GM21529 (cell line): ENCODE results near the gene RAVER1.
A peak's percentile ranks its signal among the peaks of the same experiment; 100 is the strongest.
"Not testable (repeated sequence)": the region's sequence is repeated elsewhere in the genome, so short reads cannot be mapped to it uniquely, and the experiment has no call there.

Experiments
- ATAC-seq: cut with Tn5 transposase; IDR thresholded peaks from one replicate; pipeline ENCODE4 v1.9.1; 2021; ENCODE audit not compliant: unreplicated experiment

RAVER1 gene, protein sequence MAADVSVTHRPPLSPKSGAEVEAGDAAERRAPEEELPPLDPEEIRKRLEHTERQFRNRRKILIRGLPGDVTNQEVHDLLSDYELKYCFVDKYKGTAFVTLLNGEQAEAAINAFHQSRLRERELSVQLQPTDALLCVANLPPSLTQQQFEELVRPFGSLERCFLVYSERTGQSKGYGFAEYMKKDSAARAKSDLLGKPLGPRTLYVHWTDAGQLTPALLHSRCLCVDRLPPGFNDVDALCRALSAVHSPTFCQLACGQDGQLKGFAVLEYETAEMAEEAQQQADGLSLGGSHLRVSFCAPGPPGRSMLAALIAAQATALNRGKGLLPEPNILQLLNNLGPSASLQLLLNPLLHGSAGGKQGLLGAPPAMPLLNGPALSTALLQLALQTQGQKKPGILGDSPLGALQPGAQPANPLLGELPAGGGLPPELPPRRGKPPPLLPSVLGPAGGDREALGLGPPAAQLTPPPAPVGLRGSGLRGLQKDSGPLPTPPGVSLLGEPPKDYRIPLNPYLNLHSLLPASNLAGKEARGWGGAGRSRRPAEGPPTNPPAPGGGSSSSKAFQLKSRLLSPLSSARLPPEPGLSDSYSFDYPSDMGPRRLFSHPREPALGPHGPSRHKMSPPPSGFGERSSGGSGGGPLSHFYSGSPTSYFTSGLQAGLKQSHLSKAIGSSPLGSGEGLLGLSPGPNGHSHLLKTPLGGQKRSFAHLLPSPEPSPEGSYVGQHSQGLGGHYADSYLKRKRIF

DNA sequence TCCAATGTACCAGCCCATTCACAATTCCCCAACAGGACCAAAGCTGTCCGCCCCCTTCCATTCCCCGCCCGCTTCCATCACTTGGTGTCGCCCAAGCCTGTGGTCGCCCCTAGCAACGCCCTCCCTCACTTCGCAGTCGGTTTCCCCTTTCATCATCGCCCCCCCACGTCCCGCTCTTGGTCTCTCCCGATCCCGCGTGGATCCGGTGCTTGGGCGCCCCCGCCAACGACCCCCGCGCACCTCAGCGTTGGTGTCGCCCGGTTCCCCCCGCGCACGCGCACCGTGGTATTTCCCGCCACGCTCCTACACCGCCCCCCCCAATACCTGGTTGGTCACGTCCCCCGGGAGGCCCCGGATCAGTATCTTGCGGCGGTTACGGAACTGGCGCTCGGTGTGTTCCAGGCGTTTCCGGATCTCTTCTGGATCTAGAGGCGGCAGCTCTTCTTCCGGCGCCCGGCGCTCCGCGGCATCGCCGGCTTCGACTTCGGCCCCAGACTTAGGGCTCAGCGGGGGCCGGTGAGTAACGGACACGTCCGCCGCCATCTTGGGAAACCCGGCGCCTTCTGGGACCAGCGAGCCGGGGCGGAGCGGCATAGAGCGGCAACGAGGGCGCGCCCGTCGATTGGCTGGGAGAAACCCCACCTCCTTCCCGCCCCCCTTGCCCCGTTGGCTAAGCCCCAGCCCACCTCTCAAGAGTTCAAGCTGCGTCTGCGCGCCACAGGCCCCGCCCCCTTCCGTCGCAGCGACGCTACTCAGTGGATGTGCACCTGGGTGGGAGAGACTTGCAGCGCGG lies at the start of gene RAVER1:
Gene RAVER1, minus strand, starts transcription at position 565 of the 793 bp plus-strand sequence. Its CDS starts 22 bp downstream, at position 543.
- peak; percentile 84 for ATAC-seq

DNA sequence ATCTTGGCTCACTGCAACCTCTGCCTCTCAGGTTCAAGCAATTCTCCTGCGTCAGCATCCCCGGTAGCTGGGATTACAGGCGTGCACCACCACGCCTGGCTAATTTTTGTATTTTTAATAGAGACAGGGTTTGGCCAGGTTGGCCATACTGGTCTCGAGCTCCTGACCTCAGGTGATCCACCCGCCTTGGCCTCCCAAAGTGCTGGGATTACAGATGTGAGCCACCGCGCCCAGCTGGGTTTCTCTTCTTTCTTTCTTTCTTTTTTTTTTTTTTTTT lies 49.8 kb upstream of the RAVER1 start:
- not testable (repeated sequence) for ATAC-seq

DNA sequence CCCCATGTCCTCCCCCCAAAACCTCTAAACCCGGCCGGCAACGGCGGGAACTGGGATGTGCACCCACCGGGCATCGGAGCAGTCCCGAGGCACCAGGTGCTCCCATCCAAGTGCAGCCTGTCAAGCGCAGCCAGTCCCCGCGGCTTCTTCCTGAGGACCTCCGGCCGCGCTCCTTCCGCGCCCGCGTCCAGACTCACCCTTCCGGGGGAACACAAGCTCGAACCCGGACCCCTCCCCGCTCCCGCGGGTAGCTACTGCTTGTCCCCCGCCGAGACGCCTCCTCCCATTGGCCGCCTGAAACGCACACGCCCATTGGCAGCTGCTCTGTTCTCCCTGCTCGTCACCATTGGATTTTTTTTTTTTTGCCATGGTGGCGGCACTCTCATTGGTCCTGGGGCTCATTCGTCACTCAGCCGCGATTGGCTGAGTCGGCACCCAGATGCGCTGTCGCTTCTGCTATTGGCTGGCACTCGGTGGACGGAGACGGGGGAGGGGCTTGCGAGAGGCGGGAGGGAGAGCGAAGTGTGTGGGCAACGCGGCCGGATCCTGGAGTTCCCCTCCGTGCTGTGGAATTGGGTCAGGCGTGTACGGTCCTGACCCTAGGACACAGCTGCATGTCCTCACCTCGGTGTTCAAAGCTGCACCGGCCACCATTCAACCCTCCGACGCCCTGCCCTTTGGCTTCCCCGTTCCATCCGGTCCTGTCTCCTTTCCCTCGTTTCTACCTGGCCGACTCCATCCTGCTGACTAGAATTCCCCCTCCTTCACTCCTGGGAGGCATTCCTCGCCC lies 47.2 kb upstream of the RAVER1 start, which contains the start of gene TYK2:
Gene TYK2, minus strand, starts transcription at position 260 of the 790 bp plus-strand sequence. CDS start 2,166 bp downstream, outside the sequence.
- ATAC-seq, result peak; percentile 89

DNA sequence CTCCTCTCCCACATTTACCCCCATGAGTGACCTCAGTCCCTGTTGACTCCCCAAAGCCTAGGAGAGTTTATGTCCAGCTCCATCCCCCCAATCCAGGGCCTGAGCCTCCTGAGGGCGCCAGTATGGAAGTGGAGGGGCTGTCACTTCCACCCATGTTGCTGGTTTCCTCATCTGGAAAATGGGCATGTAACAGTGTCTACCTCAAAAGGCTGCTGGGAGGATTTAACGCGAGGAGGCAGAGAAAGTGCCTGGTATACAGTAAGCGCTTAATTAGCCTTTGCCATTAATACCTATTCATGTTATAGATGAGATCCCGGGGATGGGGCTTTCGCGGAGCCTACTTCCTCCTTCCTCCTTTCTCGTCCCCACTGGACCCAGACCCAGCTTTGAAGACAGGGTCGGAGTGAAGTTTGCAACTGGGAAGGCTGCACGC lies 46.6 kb upstream of the RAVER1 start:
- peak; percentile 3 for ATAC-seq

DNA sequence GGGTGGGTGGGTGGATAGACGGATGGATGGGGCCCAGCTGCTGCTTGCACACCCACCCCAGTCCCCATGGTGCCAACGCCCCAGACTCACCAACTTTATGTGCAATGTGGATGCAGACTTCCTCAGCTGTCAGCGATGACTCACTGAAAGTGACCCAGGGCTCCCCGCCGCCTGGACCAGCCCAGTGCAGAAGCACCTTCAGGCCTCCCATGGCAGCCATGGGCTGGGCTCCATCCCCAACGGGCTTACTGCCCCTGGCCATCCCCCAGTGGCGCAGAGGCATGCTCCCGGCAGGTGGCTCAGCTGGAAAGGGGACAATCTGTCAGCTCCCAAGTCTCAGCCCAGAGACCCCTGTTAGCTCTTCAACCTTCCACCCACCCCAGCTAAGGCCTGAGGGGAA lies 44.8 kb upstream of the RAVER1 start:
- ATAC-seq, result no peak

DNA sequence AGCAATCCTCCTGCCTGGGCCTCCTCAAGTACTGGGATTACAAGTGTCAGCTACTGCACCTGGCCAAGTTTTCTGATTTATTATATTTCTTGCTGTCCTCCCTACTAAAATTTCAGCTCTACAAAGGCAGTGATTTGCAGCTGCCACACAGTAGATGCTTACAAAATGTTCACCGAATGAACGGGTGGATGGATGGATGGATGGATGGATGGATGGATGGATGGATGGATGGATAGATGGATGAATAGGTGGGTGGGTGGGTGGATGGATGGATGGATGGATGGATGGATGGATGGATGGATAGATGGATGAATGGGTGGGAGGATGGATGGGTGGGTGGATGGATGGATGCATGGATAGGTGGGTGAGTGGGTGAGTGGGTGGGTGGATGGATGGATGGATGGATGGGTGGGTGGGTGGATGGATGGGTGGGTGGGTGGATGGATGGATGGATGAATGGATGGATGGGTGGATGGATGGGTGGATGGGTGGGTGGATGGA lies 43.9 kb upstream of the RAVER1 start:
- ATAC-seq, result not testable (repeated sequence)

DNA sequence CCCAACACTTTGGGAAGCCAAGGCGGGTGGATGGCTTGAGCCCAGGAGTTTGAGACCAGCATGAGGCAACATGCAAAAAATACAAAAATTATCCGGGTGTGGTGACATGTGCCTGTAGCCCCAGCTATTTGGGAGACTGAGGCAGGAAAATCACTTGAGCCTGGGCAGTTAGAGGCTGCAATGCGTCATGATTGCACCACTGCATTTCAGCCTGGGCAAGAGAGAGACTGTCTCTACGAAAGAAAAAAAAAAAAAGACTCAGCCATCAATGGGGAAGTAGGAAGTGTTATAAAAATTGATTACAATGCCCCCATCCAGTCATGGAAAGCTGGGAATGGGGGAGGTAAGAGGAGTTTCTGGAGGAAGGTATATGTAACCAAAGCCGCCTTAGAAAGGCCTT lies 41.6 kb upstream of the RAVER1 start:
- no peak for ATAC-seq

DNA sequence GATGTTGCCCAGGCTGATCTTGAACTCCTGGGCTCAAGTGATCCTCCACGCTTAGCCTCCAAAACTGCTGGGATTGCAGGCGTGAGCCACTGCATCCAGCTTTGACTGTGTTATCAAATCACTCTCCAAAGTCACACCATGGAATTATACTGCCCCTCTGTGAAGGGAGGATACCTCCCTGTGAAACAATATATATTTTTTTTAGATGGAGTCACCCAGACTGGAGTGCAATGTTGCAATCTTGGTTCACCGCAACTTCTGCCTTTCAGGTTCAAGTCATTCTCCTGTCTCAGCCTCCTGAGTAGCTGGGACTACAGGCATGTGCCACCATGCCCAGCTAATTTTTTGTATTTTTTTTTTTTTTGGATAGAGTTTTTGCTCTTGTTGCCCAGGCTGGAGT lies 39.4 kb upstream of the RAVER1 start:
- no peak for ATAC-seq

DNA sequence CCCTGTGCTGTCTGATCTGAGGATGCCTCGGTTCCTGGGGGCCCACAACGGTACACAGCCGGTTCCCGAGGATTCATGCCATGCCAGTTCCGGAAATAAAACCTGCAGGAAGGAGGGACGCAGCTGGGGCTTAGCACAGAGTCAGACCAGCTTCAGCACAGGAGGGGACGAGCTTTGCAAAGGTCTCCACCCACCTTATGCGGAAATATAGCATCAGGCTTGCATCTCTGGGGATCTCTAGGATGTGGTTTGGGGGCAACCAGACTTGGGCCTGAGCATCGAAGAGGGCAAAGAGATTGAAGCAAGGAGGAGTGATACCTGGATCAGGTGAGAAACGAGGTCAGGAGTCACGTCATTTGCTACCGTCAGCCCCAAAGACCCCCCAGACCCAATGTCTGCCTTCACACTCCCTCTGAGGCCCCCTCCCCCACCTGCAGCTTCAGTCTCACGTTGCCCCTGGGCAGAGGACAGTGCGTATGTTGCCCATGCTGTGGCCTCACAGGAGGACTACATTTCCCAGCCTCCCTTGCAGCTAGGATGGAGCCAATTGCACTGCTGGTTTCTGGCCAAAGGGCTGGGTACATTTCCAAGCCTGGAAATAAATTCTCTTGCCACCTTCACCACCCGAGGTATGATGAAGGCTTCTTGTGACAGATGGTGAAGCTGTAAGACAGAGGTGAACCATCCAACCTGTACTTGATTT lies 34.9 kb upstream of the RAVER1 start:
- ATAC-seq, result no peak

DNA sequence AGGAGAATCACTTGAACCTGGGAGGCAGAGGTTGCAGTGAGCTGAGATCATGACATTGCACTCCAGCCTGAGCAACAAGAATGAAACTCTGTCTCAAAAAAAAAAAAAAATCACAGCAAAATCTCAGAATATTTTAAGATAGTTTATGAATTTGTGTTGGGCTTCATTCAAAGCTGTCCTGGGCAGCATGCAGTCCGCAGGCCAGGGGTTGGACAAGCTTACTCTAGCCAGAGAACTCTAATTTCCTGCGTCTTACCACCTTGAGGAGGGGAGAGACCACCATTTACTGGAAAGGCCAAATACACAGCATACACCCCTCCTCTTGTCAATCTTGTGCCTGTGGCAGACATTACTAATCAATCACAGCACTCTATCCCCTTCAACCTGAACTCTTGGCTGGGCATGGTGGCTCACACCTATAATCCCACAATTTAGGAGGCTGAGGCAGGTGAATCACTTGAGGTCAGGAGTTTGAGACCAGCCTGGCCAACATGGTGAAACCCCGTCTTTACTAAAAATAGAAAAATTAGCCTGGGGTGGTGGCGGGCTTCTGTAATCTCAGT lies 33.7 kb upstream of the RAVER1 start:
- ATAC-seq, result not testable (repeated sequence)

DNA sequence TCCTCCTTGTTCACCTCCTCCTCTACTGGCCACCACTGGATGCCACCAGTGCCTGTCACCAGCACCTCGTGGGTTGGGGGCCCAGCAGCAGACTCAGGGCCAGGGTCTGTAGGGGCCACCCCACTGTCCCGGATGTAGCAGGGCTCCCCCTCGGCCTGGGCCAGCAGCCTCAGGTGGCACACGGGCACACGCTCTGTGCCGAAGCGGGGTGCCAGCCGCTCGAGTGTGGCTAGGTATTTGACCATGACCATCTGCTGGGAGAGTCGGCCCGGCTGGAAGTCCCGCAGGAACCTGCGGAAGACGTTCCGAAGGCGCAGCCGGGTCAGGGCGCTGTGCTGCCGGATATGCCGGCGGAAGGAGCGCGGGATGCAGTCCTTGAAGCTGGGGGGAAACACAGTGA lies 32.2 kb upstream of the RAVER1 start:
- ATAC-seq, result no peak

DNA sequence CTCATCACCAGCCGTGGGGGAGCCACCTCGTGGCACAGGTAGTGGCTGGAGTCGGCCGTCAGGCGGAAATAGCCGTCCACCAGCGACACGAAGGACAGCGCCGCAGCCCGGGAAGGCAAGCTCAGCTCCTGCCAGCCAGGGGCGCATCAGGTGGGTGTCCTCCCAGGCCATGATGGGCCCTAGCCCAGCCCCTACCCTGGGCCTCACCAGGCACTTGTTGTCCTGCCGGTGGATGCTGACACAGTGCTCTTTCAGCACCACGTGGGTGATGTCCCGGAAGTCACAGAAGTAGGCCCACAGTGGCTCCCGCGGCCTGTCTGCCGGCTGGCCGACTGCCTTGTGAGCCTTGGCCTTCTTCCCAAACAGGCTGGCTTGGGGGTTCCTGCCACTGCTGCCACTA lies 31.3 kb upstream of the RAVER1 start:
- no peak for ATAC-seq

DNA sequence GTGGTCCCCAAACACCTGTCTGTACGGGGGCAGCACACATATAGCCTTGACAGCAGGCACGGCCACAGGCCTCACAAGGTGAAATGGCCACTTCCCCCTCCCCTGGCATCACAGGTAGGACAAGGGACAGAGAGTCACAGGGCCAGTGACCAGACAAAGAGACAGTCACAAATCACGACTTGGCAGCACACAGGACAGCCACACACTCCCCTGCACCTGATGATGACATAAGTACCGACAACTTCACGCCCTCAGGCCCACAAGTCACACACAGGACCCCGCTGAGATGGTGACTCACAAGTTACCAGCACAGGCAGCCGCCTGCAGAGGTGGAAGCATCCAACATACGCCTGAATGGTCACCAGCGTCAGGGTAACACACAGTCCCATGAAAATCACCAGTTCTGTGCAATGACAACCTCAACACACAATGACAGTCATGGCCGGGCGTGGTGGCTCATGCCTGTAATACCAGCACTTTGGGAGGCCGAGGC lies 30.5 kb upstream of the RAVER1 start:
- ATAC-seq, result no peak

DNA sequence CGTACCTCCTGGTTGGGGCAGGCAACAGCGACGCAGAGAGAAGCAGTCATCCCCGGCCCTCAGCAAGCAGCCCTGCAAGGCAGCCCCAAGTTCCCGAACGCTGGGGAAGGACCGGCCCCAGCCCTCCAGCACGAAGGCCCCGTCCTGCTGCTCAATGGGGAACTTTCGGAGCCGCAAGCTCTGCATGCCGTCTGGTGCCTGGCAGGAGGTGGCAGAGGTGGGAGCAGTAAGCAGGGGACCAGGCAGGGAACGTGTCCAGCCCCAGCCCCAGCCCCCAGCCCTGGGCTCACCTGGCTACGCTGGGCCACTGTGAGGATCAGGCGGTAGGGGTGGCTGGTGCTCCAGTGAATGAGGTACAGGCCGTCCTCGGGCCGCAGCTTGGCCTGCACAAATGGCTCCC lies 28.9 kb upstream of the RAVER1 start:
- ATAC-seq, result no peak

DNA sequence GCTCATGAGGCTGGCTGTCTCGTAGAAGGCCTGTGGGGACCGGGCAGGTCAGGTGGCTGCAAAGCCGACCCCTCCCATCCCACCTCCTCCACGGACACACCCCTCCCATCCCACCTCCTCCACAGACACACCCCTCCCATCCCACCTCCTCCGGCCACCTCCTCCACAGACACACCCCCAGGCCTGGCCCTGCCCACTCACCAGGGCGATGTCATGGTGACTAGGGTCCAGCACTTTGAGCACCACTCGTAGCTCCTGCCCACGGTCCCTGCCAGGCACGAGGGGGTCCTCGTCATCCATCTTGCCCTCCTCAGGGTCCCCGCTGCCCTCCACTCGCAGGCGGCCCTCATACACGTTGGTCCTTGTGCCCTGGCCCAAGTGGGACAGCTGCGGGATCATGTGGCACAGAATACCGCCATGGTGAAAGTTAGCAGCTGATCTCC lies 28.3 kb upstream of the RAVER1 start:
- ATAC-seq, result no peak

DNA sequence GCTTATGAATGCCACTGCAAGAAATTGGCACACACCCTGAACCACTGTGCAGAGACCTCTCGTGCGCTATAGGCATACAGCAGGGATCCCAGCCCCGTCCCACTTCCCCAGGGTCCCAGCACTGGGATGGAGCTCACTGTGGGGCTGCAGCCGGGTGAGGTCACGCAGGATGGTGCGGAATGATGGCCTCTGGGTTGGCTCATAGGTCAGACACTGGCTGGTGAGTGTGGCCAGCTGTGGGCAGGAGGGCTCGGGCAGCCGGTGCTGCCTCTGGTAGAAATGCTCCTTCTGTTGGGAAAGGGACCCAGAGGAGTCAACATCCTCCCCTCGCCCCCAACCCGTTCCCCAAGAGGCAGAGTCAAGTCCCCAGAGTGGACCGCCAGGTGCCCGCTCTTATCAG lies 23.1 kb upstream of the RAVER1 start:
- no peak for ATAC-seq

DNA sequence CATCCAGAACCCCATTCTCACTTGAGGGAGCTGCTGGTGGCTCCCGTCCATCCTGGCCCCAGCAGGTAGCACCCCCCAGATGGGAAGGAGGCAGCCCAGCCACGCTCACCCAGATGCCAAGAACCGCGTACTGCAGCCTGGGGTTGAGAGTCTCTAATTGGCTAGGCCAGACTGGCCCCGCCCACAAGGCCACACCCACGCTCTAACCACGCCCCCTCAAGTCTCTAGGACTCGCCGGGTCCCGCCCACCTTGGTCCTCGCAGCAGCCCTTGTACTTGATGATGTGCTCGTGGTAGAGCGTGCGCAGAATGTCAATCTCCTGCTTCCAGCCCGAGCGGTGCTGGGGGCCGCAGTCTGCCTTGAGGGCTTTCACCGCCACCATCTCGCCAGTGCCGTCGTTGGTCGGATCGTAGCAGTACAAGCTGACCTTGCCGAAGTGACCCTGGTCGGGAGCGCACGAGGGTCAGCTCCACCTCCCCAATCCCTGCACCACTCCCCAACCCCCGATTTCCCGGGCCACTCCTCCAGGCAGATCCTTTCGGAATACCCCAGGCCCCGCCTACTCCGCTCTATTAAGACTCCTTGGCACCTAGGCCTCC lies 20.6 kb upstream of the RAVER1 start:
- ATAC-seq, result no peak

DNA sequence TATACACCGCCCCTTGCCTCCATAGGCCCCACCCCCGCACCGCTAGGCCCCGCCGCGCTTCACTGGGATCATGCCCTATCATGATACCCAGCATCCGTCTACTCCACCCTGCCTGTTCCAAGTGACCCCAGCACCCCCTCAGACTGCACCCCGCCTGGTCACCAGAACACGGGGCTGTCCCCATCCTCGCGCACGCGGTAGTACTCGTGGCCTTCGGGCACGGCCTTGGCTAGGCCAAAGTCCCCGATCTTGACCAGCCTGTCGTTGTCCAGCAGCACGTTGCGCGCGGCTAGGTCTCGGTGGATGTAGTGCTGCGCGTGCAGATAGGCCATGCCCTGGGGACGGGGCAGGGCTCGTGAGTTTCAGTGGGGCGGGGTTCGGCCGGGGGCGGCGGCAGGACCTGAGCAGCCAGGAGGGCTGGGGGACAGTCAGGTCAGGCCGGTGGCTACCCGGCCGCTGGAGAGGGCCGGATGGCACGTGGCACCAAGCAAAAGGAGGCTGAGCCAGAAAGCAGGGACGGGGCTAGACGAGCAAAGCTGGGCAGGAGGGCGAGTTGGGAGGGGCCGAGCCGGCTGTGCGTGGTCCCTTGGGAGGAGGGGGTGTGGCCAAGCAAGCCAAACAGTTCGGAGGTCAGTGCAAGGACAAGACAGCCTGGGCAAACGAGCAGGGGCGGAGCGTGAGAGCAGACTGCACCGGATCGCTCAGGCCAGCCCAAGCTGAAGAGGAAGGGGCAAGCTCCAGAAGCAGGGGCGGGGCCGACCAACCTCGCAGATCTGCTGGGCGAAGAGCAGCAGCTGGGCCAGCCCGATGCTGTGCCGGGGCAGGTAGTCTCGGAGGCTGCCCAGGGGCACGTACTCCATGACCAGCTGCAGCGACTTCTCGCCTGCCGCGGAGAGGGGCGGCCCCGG lies 19.7 kb upstream of the RAVER1 start:
- ATAC-seq, result no peak
